Measurements from ENCODE around the gene SAP25. TPM values are rescaled to one million over a fixed set of nuclear protein-coding genes. Genes with fewer than 3 reads are reported as not detected.

SAP25 gene
- total RNA-seq, 1 donor from 2014 or later = 24.1 TPM

DNA sequence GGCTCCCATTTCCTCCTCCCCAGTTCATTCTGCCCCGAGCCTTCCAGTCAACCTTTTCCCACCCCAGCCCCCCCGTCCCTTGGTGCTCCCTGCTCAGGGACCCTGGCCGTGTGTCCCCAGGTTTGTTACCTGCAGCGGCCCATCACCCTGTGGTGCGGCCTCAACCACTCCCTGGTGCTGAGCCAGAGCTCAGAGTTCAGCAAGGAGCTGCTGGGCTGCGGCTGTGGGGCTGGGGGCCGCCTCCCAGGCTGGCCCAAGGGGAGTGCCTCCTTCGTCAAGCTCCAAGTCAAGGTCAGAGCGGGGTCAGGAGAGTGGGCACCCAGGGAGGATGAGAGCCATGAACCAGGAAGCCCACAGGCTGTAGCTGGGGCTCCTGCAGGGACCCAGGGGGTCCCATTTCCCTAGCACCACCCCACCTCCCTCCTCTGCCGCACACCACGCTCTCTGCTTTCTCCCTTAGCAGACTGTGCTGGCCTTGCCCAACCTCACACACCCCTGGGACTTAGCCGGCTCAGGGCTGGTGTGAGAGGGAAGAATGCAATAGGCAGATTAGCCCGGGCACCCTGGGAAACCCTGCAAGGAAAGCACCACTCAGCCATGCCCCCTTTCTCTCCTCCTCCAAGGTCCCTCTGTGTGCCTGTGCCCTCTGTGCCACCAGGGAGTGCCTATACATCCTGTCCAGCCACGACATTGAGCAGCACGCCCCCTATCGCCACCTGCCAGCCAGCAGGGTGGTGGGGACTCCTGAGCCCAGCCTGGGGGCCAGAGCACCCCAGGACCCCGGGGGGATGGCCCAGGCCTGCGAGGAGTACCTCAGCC, 26.4 kb upstream of the SAP25 start:
- H3K4me1 Mint-ChIP-seq = peaks cover 9% of the 10 kb centered on the region
- TF ChIP-seq CTCF (IDR thresholded peaks at IDR 0.05) = no peak
- H3K36me3 Mint-ChIP-seq (ENCODE audit: low read depth) = no peaks in the 10 kb centered on the region
- no peaks in the 10 kb centered on the region for H3K27me3 Mint-ChIP-seq
- no peaks in the 10 kb centered on the region for H3K9me3 Mint-ChIP-seq
- no peak overlapping the region for H3K27ac Mint-ChIP-seq
- DNase-seq = no peak
- ChIA-PET CTCF (no interaction called here), POLR2A (interaction anchor here (0.7 kb wide), 1 partner anchor 32 kb away, joined by 11 read pairs; no protein-coding TSS in a partner anchor)
- H3K4me3 Mint-ChIP-seq = no peak overlapping the region
- intact Hi-C loops (cut with micrococcal nuclease) = no loop called here
- no peak for ATAC-seq (ENCODE audit: low read depth)

DNA sequence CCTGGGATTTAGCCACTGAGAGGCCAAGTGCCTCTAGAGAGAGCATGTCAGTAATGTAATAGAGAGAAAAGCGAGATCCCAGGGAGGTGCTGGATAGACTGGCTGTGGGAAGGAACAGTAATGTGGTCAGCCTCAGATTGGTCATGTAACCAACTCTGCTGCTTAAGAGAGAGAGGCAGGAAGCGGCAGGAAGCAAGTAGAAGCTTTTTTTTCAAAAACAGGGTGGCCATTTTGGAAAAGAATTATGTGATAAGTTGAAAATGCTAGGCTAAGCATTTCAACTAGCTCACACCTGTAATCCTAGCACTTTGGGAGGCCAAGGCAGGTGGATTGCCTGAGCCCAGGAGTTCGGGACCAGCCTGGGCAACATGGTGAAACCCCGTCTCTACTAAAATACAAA, 24.7 kb upstream of the SAP25 start:
- H3K36me3 Mint-ChIP-seq (ENCODE audit: low read depth) = no peaks in the 10 kb centered on the region
- CTCF ChIA-PET = interaction anchor here (1.5 kb wide), 1 partner anchor 10 kb away, joined by 5 read pairs; no protein-coding TSS in a partner anchor

DNA sequence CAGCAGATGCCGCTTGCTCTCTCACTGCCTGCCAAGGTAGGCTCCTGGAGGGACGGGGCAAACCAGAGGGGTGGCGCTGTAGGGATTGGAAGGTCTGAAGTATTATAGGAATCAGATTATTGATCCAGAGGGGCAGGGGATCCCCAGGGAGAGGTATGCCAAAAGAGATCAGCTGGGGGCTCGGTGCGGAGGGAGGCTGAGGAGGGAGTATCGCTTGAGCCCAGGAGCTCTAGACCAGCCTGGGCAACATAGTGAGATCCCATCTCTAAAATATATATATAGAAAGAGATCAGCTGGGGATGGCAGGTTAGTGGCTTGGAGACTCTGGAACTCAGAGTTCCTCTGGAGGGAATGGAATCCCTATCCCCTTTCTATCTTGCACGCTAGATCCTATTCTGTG, 21.5 kb upstream of the SAP25 start:
- CTCF ChIA-PET = no interaction called here
- no peak for DNase-seq
- POLR2A ChIA-PET = interaction anchor here (0.7 to 1.2 kb wide), 2 partner anchors 11 to 40 kb away, joined by 3 read pairs; no protein-coding TSS in a partner anchor
- Mint-ChIP-seq H3K4me1 (no peaks in the 10 kb centered on the region), H3K36me3 (ENCODE audit: low read depth) (no peaks in the 10 kb centered on the region), H3K27ac (no peak overlapping the region), H3K4me3 (no peak overlapping the region), H3K9me3 (no peaks in the 10 kb centered on the region), H3K27me3 (peaks cover 10% of the 10 kb centered on the region)
- no peak for TF ChIP-seq CTCF (IDR thresholded peaks at IDR 0.05)
- ATAC-seq (ENCODE audit: low read depth) = no peak
- intact Hi-C loops (cut with micrococcal nuclease) = no loop called here

More for the DNA sequence above, 24.7 kb upstream of the SAP25 start:
- Mint-ChIP-seq H3K9me3 (no peaks in the 10 kb centered on the region), H3K27me3 (no peaks in the 10 kb centered on the region), H3K27ac (no peak overlapping the region), H3K4me1 (no peaks in the 10 kb centered on the region), H3K4me3 (no peak overlapping the region)
- POLR2A ChIA-PET = interaction anchor here (0.5 to 1.7 kb wide), 4 partner anchors 10 to 13 kb away, joined by 5 to 9 read pairs (median 6); partner anchors contain the start of genes FBXO24 and LRCH4
- intact Hi-C loops (cut with micrococcal nuclease) = no loop called here
- no peak for TF ChIP-seq CTCF (IDR thresholded peaks at IDR 0.05)
- ATAC-seq (ENCODE audit: low read depth) (no peak), DNase-seq (no peak)

GRCh38 chr7:100591596-100591995, 17.9 kb upstream of the SAP25 start:
- DNase-seq (no peak), ATAC-seq (ENCODE audit: low read depth) (no peak)
- TF ChIP-seq CTCF (IDR thresholded peaks at IDR 0.05) = no peak
- Mint-ChIP-seq H3K27me3 (peaks cover 11% of the 10 kb centered on the region), H3K9me3 (no peaks in the 10 kb centered on the region), H3K4me3 (no peak overlapping the region), H3K36me3 (ENCODE audit: low read depth) (peaks cover under 1% of the 10 kb centered on the region), H3K4me1 (peaks cover under 1% of the 10 kb centered on the region), H3K27ac (no peak overlapping the region)
- ChIA-PET POLR2A (interaction anchor here (0.6 to 0.7 kb wide), 3 partner anchors 31 to 261 kb away, joined by 3 to 4 read pairs (median 4); no protein-coding TSS in a partner anchor), CTCF (no interaction called here)
- intact Hi-C loops (cut with micrococcal nuclease) = no loop called here

DNA sequence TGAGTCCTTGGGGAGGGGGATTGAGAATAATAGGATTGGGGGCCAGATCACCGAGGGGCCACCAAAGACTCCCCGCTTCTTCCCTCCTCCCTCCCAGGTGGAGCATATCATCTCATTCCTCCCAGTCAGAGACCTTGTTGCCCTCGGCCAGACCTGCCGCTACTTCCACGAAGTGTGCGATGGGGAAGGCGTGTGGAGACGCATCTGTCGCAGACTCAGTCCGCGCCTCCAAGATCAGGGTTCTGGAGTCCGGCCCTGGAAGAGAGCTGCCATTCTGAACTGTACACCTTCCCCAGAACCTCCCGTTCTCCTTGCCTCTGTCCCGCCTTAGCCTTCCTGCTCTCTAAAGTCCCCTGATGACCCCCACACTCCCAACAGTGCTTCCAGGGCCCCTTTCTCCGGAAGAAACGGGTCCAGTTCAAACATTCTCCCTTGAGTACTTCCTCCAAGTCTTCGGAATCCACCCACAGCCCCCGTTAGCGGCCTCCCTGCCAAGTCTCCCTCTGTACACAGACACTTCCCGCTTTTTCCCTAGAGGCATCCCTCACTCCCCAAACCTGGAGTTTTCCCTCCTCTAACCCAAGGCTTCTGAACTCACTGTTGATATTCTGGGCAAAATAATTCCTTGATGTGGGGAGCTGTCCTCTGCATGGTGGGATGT, 16.5 kb upstream of the SAP25 start:
- ATAC-seq (ENCODE audit: low read depth) (no peak), DNase-seq (no peak)
- ChIA-PET CTCF (interaction anchor here (1.9 kb wide), 1 partner anchor 26 kb away, joined by 24 read pairs; no protein-coding TSS in a partner anchor), POLR2A (no interaction called here)
- TF ChIP-seq CTCF (IDR thresholded peaks at IDR 0.05) = no peak
- H3K9me3 Mint-ChIP-seq = no peaks in the 10 kb centered on the region
- intact Hi-C loops (cut with micrococcal nuclease) = no loop called here
- H3K4me3 Mint-ChIP-seq = no peak overlapping the region
- peaks cover 7% of the 10 kb centered on the region for H3K4me1 Mint-ChIP-seq
- H3K27me3 Mint-ChIP-seq = peaks cover 11% of the 10 kb centered on the region
- H3K36me3 Mint-ChIP-seq (ENCODE audit: low read depth) = peaks cover 4% of the 10 kb centered on the region
- no peak overlapping the region for H3K27ac Mint-ChIP-seq
